Measurements from ENCODE around the gene BAHCC1.

Gene BAHCC1

DNA sequence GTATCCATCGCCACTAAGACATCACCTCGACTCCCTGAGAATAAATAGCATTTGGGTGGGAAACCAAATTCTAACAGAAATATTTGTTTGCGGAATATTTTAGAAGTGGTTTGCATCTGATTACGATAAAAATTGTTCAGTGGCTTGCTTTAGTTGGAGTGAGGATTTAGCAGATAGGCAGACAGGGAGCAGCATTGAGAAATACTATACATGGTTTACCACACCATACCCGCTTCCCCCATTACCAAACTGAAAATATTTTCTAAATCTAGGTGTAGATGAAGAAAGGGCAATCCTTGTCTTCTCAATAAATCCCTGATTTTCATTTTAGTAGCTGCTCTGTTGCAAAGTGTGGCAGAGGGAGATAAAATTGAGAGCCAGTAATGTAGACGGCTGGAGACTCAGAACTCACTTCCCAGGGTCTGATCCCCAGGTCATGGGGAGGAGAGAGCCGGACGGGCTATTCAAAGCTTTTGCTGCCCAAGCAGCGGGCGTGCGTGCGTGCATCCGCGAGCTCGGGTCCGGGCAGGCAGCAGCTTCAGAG is 808 bp upstream of the BAHCC1 start:
- DNase-seq, result no peak
- TF ChIP-seq POLR2A (IDR thresholded peaks at IDR 0.05; ENCODE audit: low read length), result no peak
- no peak for TF ChIP-seq GATA1 (IDR thresholded peaks at IDR 0.05; ENCODE audit: low read depth, low read length)

DNA sequence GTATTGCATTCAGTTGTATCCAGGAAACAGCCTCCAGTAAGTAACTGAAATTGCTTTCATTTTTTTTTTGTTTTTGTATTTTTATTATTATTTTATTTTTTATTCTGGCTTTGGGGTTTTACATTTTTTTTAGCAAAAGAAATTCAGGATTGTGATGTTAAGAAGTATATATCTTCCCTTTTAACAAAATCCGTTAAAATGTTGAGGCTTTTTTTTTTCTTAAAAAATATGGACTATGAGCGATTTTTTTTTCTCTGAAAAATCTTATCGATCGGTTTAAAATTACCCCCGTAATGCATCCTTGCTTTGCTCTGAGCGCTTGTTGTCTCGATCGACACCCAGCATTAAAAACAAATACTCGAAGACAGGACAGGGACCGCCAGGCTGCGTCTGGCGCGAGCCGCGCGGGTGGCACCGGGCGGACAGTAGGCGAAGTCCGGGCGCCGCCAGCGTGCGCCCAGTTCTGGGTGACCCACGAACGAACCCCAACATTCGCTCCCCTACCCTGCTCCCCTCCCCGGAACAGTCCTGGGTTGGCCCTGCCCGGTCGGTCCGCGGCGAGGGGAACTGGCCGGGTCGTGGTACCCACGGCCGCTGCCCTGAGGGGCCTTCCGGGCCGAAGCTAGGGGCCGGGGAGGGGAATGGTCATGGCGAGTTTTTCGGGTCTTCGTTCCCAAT is 482 bp downstream of the BAHCC1 start:
- no peak for DNase-seq
- TF ChIP-seq GATA1 (IDR thresholded peaks at IDR 0.05; ENCODE audit: low read depth, low read length) (no peak), POLR2A (IDR thresholded peaks at IDR 0.05; ENCODE audit: low read length) (no peak)

DNA sequence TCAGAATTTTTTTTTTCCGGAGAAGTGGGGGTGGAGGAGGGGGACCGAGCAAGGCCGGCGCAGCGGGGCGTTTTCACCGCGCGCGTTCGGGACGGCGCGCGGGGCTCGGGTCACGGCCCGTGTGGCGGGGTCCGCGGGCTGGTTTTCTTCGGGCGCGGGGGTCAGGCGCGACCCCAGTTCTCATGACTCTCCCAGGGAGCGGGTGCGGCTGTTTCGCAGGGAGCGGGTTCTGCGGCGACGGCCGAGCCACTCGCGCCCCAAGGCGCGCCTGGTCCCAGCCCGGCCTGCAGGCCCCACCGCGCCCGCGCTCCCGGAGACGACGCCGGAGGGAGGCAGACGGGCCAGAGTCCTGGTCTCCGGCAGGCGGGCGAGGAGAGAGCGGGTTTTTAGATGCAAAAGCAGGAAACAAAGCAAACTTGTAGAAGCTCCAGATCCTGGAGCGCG is 1.0 kb downstream of the BAHCC1 start:
- DNase-seq, result no peak
- TF ChIP-seq GATA1 (IDR thresholded peaks at IDR 0.05; ENCODE audit: low read depth, low read length) (no peak), POLR2A (IDR thresholded peaks at IDR 0.05; ENCODE audit: low read length) (no peak)

DNA sequence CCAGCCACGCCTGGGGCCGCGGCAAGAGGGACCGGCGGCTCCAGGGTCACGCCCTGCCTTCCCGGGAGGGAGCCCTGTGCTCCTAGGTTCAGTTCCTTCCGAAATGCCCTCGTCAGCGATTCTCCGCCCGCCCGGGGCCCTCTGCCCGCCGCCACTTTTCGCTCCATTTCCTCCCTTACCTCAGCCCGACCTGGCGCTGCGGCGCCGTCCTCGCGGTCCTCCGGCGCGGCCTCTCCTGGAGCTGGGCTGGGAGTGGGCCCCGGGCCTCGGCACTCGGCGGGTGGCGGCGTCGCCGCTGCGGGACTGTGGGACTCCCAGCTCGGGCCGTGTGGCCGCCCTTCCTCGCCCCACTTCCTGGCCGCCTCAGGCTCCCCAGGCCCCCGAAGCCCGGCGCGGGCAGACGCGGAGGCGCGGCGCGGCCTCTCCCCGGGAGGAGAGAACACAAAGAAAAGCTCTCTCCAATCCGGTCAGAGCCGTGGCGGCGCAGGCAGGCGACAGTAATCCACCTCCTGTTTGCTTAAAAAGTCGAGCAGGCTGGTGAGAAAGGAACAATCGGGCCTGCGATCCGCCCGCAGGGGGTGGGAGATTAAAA is 1.6 kb downstream of the BAHCC1 start:
- TF ChIP-seq POLR2A (IDR thresholded peaks at IDR 0.05; ENCODE audit: low read length) (no peak), GATA1 (IDR thresholded peaks at IDR 0.05; ENCODE audit: low read depth, low read length) (no peak)
- peak in 1 of 2 experiments; percentile 40 for DNase-seq

DNA sequence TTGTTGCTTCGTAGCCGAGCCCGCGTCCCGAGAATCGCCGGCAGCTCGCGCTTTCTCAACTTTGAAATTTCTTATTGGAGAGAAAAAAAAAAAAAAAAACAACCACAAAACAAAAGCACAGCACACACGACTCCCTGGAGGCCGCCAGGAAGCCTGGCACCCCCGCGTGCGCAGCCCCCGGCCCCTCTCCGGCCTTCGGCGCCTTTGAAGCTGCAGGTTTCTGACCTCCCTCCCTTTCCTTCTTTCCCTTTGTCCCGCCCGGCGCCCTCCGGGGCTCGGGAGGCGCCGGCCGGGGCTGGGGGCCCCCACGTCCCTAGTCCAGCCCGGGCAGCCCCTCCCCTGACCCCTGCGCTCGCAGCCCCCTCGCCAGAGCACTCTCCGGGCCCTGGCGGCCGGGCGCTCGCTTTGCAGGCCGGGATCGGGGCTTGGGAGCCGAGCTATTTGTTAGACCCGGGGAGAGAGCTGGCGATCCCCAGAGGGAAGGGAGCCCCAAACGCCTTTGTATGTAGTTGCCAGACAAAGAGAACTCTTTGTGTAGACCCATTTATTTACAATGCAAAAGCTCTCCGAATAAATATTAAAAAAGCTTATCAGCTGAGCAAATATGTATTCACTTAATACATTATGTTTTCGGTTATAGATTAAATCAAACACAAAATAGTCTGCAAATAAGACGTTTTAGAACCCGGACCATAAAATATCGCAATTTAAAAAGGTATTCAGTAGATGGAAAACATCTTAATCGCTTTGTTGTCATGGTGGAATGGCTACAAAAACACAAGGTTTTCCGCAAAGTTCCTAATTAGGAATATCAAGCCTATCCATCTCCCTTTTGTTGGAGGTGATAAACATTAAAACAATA is 2.3 kb downstream of the BAHCC1 start:
- DNase-seq, result peak; percentile 20 to 32
- TF ChIP-seq GATA1 (IDR thresholded peaks at IDR 0.05; ENCODE audit: low read depth, low read length) (no peak), POLR2A (IDR thresholded peaks at IDR 0.05; ENCODE audit: low read length) (no peak)

DNA sequence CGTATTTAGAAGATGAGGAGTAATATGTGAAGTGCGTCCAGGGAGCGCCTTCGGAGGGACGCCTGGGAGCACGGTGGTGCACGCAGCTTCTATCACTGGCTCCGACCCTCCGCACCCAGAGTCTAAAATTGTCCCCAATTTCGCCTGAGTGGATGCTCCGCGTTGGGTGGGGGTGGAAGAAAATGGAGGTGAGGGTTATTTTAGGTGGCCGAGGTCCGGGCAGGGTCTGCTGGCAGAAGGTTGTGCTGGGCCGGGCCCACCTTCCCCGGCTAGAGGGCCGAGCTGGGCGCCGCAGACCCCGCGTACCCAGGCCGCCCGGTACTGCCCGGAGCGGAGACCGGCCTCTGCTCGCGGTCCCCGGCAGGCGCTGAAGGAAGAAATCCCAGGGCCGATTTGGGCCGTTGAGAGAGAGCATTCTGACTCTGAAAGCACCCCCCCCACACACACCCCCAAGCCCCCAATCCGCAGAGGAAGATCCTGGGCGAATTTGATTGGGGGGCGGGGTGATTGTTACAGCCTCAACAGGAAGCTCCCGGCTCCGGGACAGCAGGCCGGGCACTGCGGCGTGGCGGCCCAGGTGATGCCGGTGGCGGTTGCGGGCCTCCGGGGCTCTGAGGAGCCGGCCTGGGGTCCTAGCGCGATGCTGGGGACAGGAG is 3.0 kb downstream of the BAHCC1 start:
- no peak for DNase-seq
- no peak for TF ChIP-seq POLR2A (IDR thresholded peaks at IDR 0.05; ENCODE audit: low read length)
- no peak for TF ChIP-seq GATA1 (IDR thresholded peaks at IDR 0.05; ENCODE audit: low read depth, low read length)

DNA sequence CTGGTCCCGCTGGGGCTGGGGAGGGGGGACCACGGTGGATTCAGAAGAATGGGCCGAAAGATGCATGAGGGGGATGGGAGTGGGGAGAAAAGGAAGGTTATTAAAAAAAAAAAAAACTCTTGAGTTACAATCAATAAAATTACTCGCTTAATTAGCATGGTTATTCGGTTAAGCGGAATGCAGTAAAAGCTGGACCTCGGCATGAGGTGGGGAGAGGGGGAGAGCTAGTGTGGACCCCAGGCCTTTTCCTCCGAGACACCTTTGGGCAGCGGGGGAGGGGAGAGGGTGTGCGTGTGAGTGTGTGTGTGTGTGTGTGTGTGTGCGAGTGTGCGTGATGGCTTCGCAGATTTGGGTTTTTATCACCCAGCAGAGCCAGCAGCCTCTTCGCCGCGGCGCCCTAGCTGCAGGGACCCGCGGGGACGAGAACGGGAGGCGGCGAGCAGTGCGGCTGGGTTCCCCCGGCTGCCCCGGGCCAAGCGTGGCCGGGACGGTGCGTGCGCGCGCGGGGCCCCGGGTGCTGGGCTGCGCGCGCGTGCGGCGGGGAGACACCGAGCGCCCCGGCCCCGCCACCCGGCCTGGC is 3.7 kb downstream of the BAHCC1 start:
- no peak for DNase-seq
- no peak for TF ChIP-seq GATA1 (IDR thresholded peaks at IDR 0.05; ENCODE audit: low read depth, low read length)
- TF ChIP-seq POLR2A (IDR thresholded peaks at IDR 0.05; ENCODE audit: low read length), result no peak

DNA sequence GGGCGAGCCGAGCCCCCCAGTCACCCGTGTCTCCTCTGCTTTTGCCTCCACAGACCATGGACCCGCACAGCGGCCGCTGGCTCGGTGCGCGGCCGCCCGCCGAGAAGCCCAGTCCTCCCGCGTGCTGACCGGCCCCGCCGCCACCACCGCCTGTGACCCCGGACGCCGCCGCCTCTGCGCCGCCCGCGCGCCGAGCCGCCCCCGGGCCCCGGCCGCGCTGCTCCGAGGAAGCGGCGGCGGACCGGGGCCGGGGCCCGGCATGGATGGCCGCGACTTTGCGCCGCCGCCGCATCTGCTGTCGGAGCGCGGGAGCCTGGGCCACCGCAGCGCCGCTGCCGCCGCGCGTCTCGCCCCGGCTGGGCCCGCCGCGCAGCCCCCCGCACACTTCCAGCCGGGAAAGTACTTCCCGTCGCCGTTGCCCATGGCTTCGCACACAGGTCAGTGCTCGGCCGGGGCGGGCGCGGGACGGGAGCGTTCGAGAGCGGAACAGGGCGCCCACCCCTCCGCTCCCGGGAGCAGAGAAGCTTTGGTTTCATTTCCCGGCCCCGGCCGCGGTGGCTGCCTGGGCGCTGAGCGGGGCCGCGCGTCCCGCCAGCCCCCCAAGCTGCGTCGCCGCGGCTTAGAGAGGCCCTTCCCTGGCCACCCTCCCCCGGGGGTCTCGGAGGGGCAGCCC is 4.4 kb downstream of the BAHCC1 start:
- TF ChIP-seq GATA1 (IDR thresholded peaks at IDR 0.05; ENCODE audit: low read depth, low read length) (no peak), POLR2A (IDR thresholded peaks at IDR 0.05; ENCODE audit: low read length) (no peak)
- no peak for DNase-seq

DNA sequence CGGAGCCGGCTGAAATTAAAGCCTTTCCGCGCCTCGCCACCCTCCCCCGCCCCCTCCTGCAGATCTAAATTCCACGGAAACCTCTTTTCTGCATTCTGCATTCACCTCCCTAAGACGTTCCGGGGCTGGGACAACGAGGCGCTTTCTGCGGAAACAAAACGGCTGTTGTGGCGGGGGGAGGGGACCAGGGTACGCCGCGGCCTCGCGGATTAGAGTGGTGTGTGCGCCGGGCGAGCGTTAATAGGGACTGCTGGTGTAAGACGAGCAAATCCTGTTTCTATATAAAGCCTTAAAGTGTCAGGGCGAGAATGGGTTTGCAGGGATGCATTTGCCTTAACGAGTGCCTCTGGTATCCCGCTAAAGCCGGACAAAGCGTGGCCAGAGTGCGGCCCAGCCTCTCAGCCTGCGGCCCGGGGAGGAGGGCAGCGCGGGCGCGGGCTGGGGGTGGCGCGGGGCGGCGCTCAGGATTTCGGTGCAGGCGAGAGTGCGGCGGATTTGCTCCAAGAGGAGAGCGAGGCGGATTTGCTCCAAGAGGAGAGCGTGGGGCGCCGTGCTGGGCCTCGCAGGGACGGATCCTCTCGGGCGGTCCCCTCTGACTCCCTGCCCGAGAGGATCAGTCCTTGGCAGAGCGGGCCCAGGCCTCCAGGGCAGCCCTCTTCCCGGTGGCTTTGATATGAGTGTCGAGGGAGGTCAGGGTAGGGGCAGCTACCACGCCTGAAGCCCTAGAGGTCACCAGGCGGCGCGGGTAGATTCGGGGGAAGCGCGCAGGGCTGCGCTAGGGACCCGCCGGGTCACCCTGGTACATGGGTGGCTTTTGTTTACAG is 5.1 kb downstream of the BAHCC1 start:
- DNase-seq, result no peak
- TF ChIP-seq GATA1 (IDR thresholded peaks at IDR 0.05; ENCODE audit: low read depth, low read length) (no peak), POLR2A (IDR thresholded peaks at IDR 0.05; ENCODE audit: low read length) (no peak)

DNA sequence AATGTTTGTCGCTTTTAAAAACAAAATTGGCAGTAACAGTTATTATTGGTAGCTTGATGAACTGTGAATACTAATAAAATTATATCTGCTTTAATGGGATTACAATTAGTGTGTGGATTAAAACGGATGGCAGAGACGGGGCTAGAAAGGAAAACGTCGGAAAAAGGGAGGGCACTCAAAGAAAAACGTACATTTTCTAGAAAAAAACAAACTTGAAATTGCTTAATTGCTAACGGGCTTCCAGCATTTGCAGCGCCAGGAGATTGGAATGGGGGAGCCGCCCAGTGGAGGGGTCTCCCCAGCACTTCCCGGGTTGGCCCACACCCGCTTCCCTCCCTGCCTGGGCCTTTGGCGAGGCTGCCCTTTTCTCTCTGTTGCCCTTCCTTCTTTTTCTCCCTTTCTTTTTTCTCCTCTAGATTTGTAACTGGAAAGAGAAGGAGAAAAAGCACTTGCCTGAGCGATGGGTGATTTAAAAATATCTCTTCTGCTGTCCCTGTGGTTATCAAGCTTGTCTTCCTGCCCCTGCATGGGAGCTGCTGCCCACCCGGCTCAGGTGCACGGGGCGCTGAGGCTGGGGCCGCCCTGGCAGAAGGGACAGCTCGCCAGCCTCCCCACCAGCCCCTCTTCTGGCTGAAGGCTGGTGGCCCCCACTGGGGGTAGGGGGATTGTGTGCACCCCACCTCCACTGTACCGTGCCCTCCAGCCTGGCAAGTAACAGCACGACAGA is 5.9 kb downstream of the BAHCC1 start:
- TF ChIP-seq POLR2A (IDR thresholded peaks at IDR 0.05; ENCODE audit: low read length), result no peak
- TF ChIP-seq GATA1 (IDR thresholded peaks at IDR 0.05; ENCODE audit: low read depth, low read length), result no peak
- DNase-seq, result no peak

DNA sequence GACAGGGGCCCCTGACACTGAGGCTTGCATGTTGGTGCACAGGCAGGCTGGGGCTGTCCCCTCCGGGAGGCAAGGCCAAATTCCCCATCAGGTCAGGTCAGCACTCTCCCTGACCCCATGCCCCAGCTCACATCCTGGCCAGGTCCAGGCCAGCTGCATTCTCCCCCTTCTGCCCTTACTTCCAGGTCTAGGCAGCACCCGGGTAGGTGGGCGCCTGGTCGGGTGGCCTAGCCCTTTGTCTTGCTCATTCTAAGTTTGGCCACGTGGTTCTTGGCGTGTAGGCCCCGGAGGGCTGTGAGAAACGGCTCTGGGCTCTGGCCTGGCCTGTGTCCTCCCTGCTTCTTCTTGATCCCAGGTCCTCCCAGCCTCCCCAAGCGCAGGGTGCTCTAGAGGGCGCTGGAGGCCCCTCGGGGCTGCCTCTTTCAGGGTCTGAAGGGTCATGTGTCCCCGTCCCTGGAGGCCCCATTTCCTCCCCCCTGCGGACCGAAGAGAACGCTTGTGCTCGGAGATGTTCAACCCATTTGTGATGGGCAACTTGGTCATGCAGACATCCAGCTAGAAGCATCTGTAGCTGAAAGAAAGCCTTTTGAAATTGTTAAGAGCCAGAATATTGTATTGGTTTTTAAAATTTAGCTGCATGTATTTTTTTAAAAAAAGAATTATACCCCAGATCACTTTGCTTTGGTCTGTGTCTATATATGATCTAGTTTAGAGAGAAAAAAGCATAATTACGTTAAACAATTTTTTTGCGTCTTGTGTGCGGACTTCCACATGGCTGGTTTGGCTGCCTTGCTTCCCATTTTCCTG is 6.7 kb downstream of the BAHCC1 start:
- TF ChIP-seq POLR2A (IDR thresholded peaks at IDR 0.05; ENCODE audit: low read length), result no peak
- no peak for DNase-seq
